Cardiac atrium fibroblast (primary cell): ENCODE data around the gene FOXL2. TPM values are rescaled to one million over a fixed set of nuclear protein-coding genes. Genes with fewer than 3 reads are reported as not detected.

Experiments
- total RNA-seq: library from RNA; depleted of rRNA; stranded (reverse); fragments of >200 nt; gene quantifications from 2 replicates; pipeline ENCODE4 v1.2.3, GENCODE V29; 2015

Gene FOXL2
- total RNA-seq: not detected in 2 replicates

GRCh38 chr3:138946663-138947494, at the start of gene FOXL2, which contains the start of gene FOXL2NB:
Gene FOXL2, minus strand, starts transcription at chr3:138947137. Its CDS starts 415 bp downstream, at chr3:138946722.
Gene FOXL2NB, plus strand, starts transcription at chr3:138947217. Its CDS starts 148 bp downstream, at chr3:138947365.

Other genes with a start within 250 kb of the FOXL2 start
- gene PIK3CB, start 112.2 kb downstream of the FOXL2 start, total RNA-seq: 4.5 and 11.3 TPM in 2 replicates
- not detected in 2 replicates for gene FOXL2NB, start 80 bp upstream of the FOXL2 start, total RNA-seq
- gene PRR23A, start 59.1 kb upstream of the FOXL2 start, total RNA-seq: not detected in 2 replicates
- gene PRR23B, start 73.8 kb upstream of the FOXL2 start, total RNA-seq: not detected in 2 replicates
- not detected in 2 replicates for gene PRR23C, start 97.8 kb upstream of the FOXL2 start, total RNA-seq